ENCODE measurements around the gene ARHGEF9. TPM values are rescaled to one million over a fixed set of nuclear protein-coding genes. Genes with fewer than 3 reads are reported as not detected.
"Not testable (repeated sequence)": the region's sequence is repeated elsewhere in the genome, so short reads cannot be mapped to it uniquely, and the experiment has no call there.

Gene ARHGEF9
- total RNA-seq, 2 experiments from 2014 or later = 19.1 to 19.5 TPM

DNA sequence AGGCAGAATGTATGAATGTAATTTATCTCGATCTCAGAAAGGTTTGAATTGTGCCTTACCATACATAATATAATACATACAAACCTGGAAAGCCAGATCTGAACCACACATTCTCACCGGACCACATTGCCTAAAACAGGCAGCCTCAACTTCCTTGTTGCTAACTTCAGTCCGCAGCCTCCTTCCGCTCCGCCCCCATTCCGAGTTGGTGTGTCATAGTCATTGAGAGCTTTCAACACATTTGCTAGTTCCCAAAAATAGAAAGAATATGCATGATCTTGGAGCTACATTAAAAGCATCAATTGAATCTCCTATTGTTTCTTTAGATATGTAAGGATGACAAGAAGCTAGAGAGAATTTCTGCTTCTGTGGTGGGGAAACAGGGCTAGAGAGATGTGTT is 127.2 kb downstream of the ARHGEF9 start:
- Histone ChIP-seq H3K27me3 (ENCODE audit: control insufficient read depth in 1 of 2, insufficient read depth in 2 of 2, low read length in 2 of 2) (no peaks in the 10 kb centered on the region), H3K27ac (ENCODE audit: low read depth in 1 of 2, low read length in 2 of 2) (no peak overlapping the region), H3K4me1 (ENCODE audit: insufficient read depth, low read length) (no peaks in the 10 kb centered on the region), H3K36me3 (ENCODE audit: insufficient read depth, low read length) (peaks cover 5% of the 10 kb centered on the region), H3K9me3 (ENCODE audit: control insufficient read depth in 1 of 2, insufficient read depth in 1 of 2, low read length in 2 of 2) (no peaks in the 10 kb centered on the region), H3K4me3 (ENCODE audit: low read length) (no peak overlapping the region)
- Mint-ChIP-seq H3K27me3 (no peaks in the 10 kb centered on the region), H3K27ac (no peak overlapping the region), H3K4me3 (no peak overlapping the region), H3K4me1 (ENCODE audit: low read depth) (no peaks in the 10 kb centered on the region), H3K36me3 (ENCODE audit: low read depth) (peaks cover 81% of the 10 kb centered on the region), H3K9me3 (no peaks in the 10 kb centered on the region)
- POLR2A ChIA-PET = no interaction called here
- CTCF ChIA-PET = no interaction called here
- no peak for ATAC-seq (ENCODE audit: poor library complexity)
- TF ChIP-seq, protein P1, sequence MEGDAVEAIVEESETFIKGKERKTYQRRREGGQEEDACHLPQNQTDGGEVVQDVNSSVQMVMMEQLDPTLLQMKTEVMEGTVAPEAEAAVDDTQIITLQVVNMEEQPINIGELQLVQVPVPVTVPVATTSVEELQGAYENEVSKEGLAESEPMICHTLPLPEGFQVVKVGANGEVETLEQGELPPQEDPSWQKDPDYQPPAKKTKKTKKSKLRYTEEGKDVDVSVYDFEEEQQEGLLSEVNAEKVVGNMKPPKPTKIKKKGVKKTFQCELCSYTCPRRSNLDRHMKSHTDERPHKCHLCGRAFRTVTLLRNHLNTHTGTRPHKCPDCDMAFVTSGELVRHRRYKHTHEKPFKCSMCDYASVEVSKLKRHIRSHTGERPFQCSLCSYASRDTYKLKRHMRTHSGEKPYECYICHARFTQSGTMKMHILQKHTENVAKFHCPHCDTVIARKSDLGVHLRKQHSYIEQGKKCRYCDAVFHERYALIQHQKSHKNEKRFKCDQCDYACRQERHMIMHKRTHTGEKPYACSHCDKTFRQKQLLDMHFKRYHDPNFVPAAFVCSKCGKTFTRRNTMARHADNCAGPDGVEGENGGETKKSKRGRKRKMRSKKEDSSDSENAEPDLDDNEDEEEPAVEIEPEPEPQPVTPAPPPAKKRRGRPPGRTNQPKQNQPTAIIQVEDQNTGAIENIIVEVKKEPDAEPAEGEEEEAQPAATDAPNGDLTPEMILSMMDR (IDR thresholded peaks at IDR 0.05) = no peak
- intact Hi-C loops (cut with DNase I, micrococcal nuclease) = no loop called here
- DNase-seq = peak in 2 of 14 experiments; percentile 1 to 2

DNA sequence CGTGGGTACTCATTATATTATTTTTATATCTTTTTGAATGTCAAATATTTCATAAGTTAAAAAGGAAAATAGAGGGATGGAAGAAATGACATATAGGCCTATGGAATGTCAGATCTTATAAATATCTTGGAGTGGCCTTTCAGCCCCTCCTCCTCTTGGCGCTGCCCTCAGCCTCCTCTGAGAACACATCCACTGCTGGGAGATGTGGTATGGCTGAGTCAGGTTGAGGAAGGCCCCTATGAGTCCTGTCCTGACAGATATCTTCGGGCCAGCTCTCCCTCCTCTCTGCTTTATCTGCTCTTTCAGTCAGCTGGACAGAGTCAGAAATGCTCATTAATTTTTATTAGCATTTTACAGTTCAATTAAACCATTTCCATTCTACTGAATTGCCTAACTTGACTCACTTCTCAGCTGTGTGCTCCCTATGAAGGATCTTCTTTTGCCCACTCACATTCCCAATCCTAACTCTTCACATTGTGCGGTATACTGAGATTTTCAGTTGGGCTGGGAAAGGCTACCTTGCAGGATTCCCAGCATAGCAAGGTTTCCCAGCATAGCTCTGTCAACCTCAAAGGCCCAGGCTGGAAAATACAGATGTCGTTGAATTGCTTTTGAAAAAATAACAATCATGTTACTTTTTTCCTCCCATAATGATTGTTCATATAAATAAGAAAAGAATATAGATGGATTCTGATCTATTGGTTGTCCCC is 128.0 kb downstream of the ARHGEF9 start:
- TF ChIP-seq, protein P1 (IDR thresholded peaks at IDR 0.05) = no peak
- no peaks in the 10 kb centered on the region for H3K9me3 Mint-ChIP-seq
- H3K27ac Mint-ChIP-seq = no peak overlapping the region
- H3K4me3 Mint-ChIP-seq = no peak overlapping the region
- intact Hi-C loops (cut with DNase I, micrococcal nuclease) = no loop called here
- H3K4me1 Mint-ChIP-seq (ENCODE audit: low read depth) = no peaks in the 10 kb centered on the region
- ATAC-seq (ENCODE audit: poor library complexity) (no peak), DNase-seq (no peak)
- Histone ChIP-seq H3K9me3 (ENCODE audit: control insufficient read depth in 1 of 2, insufficient read depth in 1 of 2, low read length in 2 of 2) (no peaks in the 10 kb centered on the region), H3K27ac (ENCODE audit: low read depth in 1 of 2, low read length in 2 of 2) (no peak overlapping the region), H3K36me3 (ENCODE audit: insufficient read depth, low read length) (peaks cover 5% of the 10 kb centered on the region), H3K4me3 (ENCODE audit: low read length) (no peak overlapping the region), H3K4me1 (ENCODE audit: insufficient read depth, low read length) (no peaks in the 10 kb centered on the region), H3K27me3 (ENCODE audit: control insufficient read depth in 1 of 2, insufficient read depth in 2 of 2, low read length in 2 of 2) (no peaks in the 10 kb centered on the region)
- CTCF ChIA-PET = no interaction called here
- no peaks in the 10 kb centered on the region for H3K27me3 Mint-ChIP-seq
- H3K36me3 Mint-ChIP-seq (ENCODE audit: low read depth) = peaks cover 84% of the 10 kb centered on the region
- POLR2A ChIA-PET = no interaction called here

DNA sequence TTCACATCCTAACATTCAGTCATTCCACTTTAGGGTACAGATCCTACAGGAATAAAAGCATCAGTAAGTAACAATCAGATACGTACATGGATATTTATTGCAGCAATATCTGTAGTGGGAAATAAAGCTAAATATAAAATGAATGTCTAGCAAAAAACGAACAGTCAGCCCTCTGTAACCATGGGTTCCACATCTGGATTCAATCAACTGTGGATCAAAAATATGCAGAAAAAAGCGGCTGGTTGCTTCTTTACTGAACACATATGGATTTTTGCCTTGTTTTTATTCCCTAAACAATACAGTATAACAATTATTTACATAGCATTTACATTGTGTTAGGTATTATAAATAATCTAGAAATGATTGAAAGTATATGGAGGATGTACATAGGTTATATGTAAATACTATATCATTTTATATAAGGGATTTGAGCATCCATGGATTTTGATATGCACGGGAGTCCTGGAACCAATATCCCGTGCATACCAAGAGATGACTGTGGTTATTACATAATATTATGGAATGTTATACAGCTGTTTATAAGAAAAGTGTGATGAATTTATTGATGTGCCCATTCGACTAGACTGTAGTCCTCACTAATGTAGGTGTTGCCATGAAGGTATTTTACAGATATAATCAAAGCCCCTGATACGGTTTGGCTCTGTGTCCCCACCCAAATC is 132.8 kb downstream of the ARHGEF9 start:
- Histone ChIP-seq H3K27me3 (ENCODE audit: control insufficient read depth in 1 of 2, insufficient read depth in 2 of 2, low read length in 2 of 2) (no peaks in the 10 kb centered on the region), H3K4me3 (ENCODE audit: low read length) (no peak overlapping the region), H3K27ac (ENCODE audit: low read depth in 1 of 2, low read length in 2 of 2) (no peak overlapping the region), H3K4me1 (ENCODE audit: insufficient read depth, low read length) (no peaks in the 10 kb centered on the region), H3K9me3 (ENCODE audit: control insufficient read depth in 1 of 2, insufficient read depth in 1 of 2, low read length in 2 of 2) (no peaks in the 10 kb centered on the region), H3K36me3 (ENCODE audit: insufficient read depth, low read length) (peaks cover 5% of the 10 kb centered on the region)
- intact Hi-C loops (cut with DNase I, micrococcal nuclease) = no loop called here
- Mint-ChIP-seq H3K9me3 (no peaks in the 10 kb centered on the region), H3K4me1 (ENCODE audit: low read depth) (no peaks in the 10 kb centered on the region), H3K27ac (no peak overlapping the region), H3K4me3 (no peak overlapping the region), H3K27me3 (no peaks in the 10 kb centered on the region), H3K36me3 (ENCODE audit: low read depth) (peaks cover 78% of the 10 kb centered on the region)
- TF ChIP-seq, protein P1 (IDR thresholded peaks at IDR 0.05) = no peak
- DNase-seq = no peak
- ChIA-PET POLR2A (no interaction called here), CTCF (no interaction called here)
- ATAC-seq (ENCODE audit: poor library complexity) = no peak

DNA sequence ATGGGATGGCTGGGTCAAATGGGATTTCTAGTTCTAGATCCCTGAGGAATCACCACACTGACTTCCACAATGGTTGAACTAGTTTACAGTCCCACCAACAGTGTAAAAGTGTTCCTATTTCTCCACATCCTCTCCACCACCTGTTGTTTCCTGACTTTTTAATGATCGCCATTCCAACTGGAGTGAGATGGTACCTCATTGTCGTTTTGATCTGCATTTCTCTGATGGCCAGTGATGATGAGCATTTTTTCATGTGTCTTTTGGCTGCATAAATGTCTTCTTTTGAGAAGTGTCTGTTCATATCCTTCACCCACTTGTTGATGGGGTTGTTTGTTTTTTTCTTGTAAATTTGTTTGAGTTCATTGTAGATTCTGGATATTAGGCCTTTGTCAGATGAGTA is 139.3 kb downstream of the ARHGEF9 start:
- H3K27me3 Mint-ChIP-seq; H3K27ac Mint-ChIP-seq; DNase-seq; ATAC-seq (ENCODE audit: poor library complexity); POLR2A ChIA-PET; H3K9me3 ChIP-seq (ENCODE audit: control insufficient read depth in 1 of 2, insufficient read depth in 1 of 2, low read length in 2 of 2); intact Hi-C loops (cut with DNase I, micrococcal nuclease); H3K4me3 Mint-ChIP-seq; H3K4me1 Mint-ChIP-seq (ENCODE audit: low read depth); CTCF ChIA-PET; H3K9me3 Mint-ChIP-seq; H3K4me1 ChIP-seq (ENCODE audit: insufficient read depth, low read length); H3K4me3 ChIP-seq (ENCODE audit: low read length); H3K36me3 ChIP-seq (ENCODE audit: insufficient read depth, low read length); H3K27me3 ChIP-seq (ENCODE audit: control insufficient read depth in 1 of 2, insufficient read depth in 2 of 2, low read length in 2 of 2); H3K27ac ChIP-seq (ENCODE audit: low read depth in 1 of 2, low read length in 2 of 2): not testable (repeated sequence)
- peaks cover 56% of the 10 kb centered on the region for H3K36me3 Mint-ChIP-seq (ENCODE audit: low read depth)

Measured in CD4-positive, alpha-beta T cell (primary cell).